GM21737 (cell line): ENCODE data around the gene SLC37A1.

Experiments
- ATAC-seq: cut with Tn5 transposase; IDR thresholded peaks from one replicate; pipeline ENCODE4 v1.9.1; 2021; ENCODE audit warnings: mild to moderate bottlenecking, moderate library complexity; ENCODE audit not compliant: unreplicated experiment

SLC37A1 gene

GRCh38 chr21:42590431-42591131 is 76.9 kb downstream of the SLC37A1 start:
- ATAC-seq, result no peak

- ATAC-seq, result no peak
Observed at GRCh38 chr21:42591170-42591869, 77.7 kb downstream of the SLC37A1 start.

- ATAC-seq, result no peak
Observed at GRCh38 chr21:42592156-42592820, 78.6 kb downstream of the SLC37A1 start.

DNA sequence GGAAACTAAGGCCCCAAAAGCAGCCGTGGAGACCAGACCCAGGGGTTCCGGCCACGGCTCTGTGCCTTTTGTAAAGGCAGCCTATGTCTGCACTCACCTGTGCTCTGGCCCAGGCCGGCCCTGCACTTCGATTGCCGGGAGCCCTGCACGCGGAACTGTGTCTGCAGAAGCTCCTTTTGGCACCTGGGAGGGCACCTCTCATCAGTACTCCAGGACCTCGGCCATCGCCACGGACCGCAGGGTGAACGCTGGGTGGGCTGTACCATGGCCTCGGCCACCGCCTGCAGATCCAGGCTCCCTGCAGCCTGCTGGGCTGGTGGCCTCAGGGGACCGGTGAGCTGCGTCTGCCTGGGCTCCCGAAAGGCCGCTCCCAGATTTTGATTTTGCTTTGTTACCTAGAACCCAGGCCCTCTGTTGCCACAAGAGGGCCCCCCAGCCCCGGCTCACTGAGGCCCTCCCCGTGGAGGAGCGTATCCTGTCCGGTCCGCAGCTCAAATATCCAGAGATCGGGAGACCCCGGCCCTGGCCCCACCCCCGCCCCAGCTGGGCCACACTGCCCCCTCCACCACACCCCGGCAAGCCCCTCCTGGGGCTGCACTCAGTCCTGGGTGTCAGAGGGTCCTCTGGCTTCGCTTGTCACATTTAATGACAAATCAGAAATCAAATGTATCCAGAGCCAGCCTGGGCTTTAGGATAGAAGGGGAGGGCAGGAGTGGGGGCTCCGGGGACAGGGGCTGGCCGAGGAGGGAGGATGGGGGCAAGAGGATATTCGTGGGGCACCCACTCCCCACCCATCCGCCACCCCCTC is 79.6 kb downstream of the SLC37A1 start:
- no peak for ATAC-seq

- ATAC-seq, result no peak
Observed at GRCh38 chr21:42594616-42595282, 81.1 kb downstream of the SLC37A1 start.

- no peak for ATAC-seq
Observed at GRCh38 chr21:42595283-42596187, 81.9 kb downstream of the SLC37A1 start.

GRCh38 chr21:42596657-42597056 is 83.0 kb downstream of the SLC37A1 start:
- no peak for ATAC-seq

DNA sequence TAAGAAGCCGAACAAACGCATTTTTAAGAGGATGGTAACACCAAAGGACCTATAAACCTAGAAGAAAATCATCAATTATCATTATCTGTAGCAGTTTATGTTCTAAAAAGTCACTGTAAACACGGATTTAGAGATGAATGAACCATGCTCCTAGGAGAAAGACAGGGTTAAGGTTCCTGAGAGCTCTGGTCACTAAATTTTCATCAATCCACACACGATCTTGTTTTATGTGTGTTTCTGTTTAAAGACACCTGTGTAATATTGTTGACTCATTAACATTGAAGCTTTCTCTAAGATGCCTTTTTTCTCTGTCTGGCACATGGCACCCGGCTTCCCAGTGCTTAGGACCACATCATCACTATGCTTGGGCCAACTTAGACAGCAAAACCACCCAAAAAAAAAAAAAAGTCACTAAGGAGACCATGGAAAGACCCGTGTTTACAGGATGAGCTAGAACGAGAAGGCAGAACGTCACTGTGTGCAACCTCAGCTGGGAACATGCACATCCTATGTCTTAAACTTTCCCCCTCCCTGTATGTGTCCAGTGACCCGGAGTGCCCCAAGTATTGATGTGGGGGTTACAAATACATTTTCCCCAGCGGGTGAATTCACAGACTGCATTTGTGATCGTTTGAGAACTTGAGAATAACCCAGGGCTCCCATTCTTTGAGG is 84.0 kb downstream of the SLC37A1 start:
- no peak for ATAC-seq

DNA sequence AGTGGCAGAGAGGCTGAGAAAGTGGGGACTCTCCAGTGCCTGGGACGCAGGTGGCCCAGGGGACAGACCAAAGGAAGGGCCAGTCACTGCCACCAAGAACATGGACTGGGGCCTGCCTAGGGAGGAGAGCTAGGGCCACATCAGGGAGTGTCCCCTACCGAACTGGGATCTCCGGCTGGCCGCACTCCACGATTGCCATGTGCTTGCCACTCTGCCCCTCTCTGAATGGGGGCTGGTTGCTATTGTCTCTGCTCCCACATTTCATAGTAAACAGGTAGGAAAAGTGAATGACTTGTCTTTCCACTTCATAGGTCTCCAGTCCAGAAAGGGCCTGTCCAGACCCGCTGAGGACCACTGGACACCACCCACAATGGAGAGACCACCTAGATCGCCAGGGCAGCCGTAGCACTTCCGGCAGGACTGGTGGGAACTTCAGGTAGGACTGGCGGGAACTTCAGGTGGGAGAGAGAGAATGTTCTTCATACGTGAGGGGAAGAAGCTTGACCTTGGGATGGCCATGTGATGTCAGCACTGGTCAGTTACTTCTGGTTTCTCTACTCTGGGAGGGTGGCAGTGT is 84.6 kb downstream of the SLC37A1 start:
- no peak for ATAC-seq

DNA sequence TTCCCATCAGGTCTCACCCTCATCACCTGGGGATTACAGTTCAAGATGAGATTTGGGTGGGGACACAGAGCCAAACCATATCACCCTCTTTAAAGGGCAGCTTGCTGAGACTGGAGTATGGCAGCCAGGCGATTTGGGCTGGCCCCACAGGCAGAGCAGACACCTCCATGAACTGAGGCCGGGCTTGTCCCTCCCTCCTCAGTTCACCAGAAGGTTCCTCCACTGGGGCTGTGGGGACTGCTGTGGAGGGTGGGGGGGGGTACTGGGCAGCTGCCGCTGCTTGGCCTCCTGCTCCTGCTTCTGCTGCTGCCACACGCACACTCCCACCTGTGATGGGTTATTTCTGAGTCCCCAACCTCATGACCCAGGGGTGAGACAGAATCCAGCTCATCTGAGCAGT is 85.8 kb downstream of the SLC37A1 start:
- ATAC-seq, result no peak

GRCh38 chr21:42599962-42600361 is 86.3 kb downstream of the SLC37A1 start:
- no peak for ATAC-seq

DNA sequence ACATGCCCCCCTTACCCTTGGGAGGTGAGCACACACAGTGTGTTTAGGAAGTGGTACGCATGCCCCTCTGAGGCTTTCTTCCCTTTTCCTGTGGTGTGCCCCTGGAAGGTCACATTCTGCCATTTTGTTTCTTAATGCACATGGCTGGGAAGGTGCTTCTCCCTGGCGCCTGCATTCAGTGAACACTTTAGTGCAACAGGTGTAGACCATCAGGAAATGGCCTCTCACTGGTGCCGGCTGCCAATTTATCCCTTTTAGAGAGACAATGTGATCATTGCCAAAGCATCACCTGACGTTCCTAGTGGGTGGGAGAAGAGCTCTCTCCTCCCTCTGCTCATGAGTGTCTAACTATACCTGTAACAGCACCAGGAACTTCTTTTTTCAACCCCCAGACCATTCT is 88.0 kb downstream of the SLC37A1 start:
- ATAC-seq, result no peak

- no peak for ATAC-seq
Observed at GRCh38 chr21:42607102-42607501, 93.5 kb downstream of the SLC37A1 start.

DNA sequence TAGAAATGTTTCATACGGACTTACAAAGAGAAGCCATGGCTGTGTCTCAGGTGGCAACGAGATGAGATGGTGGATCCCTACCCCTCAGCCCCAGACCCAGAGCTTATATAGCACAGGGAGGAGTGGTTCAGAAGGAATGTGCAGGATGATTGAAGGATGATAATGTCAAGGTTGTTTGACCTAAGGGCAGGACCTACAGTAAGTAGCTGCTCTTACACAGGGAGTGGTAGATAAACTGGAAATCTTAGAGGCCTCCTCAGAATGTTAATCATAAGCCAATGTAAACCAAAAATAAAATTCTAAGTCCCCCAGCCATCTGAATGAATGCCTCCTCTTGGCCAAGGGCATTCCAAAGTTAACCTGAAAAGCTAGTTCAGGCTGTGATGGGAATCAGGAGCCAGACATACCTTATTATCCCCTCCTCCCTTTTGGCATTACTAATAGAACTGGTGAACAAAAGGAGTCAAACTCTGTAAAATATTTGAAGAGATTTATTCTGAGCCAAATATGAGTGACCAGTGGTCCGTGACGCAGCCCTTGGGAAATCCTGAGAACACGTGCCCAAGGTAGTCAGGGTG is 94.0 kb downstream of the SLC37A1 start:
- ATAC-seq, result no peak

DNA sequence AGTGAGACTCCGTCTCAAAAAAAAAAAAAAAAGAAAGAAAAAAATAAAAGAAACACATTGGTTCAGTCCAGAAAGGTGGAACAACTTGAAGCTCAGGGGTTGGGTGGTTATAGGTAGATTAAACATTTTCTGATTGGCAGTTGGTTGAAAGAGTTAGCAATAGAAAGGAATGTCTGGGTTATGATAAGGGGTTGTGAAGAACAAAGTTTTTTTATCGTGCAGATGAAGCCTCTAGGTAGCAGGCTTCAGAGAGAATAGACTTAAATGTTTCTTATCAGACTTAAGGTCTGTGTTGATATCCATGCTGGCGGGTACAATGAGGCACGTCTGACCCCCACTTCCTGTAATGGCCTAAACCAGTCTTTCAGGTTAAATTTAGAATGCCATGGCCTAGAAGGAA is 94.8 kb downstream of the SLC37A1 start:
- no peak for ATAC-seq

- ATAC-seq, result no peak
Observed at GRCh38 chr21:42609811-42610210, 96.2 kb downstream of the SLC37A1 start.

DNA sequence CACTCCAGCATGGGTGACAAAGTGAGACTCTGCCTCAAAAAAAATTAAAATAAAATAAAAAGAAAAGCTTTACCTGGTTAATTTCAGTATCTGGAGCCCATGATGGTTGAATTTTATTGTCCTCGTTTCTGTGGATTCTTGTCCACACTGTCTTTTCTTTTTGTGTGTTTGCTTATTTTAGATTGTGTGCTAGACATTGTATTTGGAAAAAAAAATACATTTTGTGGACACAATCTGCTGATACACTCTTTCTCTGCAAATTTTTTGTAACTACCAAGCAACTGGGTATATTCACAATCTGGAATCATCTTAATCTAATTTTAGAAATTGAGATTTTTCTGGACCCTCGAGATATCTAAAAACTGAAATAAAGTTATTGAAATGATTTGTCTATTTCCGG is 98.2 kb downstream of the SLC37A1 start:
- no peak for ATAC-seq

GRCh38 chr21:42612390-42612789 is 98.7 kb downstream of the SLC37A1 start:
- ATAC-seq, result no peak
